GM03348 (cell line): ENCODE measurements around the gene SPATA13.

Experiments used
- DNase-seq: peaks from one replicate; pipeline ENCODE4 v3.0.0; 2012; ENCODE audit warnings: low spot score

Gene SPATA13

DNA sequence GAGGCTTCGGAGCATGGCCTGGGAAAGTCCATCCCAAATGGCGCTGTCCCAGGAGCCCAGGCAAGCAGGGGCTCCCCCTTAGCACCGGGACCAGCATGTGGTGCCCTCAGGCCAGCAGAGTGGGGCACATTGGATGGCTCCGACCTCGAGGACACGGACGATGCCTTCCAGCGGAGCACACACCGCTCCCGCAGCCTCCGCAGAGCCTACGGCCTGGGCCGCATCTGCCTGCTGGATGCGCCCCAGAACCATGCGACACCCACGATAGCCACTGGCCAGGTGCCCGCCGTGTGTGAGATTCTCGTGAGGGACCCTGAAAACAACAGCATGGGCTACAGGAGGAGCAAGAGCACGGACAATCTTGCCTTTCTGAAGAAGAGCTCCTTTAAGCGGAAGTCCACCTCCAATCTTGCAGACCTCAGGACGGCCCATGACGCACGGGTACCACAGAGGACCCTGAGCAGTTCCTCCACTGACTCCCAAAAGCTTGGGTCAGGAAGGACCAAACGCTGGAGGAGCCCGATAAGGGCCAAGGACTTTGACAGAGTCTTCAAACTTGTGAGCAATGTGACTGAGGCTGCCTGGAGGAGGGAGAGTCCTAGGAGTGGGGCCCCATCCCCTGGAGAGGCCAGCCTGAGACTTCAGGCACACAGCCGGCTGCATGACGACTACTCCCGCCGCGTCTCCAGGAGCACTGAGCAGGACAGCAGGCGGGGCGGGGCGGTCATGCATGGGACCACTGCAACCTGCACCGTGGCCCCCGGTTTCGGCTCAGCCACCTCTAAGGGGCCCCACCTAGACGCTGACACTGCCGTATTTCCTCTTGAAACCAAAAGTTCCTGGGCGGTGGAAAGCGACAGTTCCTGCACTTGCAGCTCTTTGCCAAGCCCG, 63.1 kb downstream of the SPATA13 start:
- DNase-seq = no peak

DNA sequence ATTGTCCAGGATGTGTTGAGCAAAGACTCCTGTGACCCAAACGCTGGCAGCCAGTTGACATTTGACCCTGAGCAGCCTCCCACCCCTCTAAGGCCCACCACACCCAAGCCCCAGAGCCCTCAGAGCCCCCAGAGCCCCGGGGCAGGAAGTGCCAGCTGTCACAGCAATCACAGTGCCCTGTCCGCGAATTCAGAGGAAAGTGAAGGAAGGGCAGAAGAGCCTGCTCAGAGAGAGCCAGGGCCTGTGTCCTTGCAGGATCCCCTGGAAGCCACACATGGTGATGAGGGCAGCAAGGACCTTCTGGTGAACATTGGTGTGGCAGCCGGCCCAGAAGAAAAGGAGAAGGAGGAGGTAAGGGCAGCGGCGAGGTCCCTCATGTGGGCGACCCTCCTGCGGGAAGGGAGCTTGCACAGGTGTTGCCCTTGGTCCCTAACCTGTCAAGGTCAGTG, 63.7 kb downstream of the SPATA13 start:
- DNase-seq = no peak

DNA sequence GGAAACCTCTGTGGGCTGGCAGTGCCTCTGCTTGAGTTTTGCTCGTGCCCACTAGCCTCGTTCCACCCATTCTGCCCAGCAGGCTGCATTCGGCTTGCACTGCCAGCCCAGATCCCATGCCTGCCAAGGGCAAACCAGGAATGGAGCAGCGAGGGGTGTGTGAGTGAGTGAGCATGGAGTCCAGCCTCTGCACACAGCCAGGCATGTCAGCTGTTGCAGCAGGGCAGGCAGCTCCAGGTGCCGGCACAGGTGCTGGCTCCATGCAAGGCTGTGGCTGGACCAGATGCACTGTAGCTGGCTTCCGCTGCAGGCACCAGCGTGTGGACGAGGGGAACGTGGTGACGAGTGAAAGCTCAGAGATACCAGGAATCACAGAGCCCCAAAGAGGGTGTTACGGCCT, 64.5 kb downstream of the SPATA13 start:
- DNase-seq = no peak

- DNase-seq = no peak
These were observed 65.4 kb downstream of the SPATA13 start for GRCh38 chr13:24225930-24226329.

GRCh38 chr13:24226762-24227161, 66.2 kb downstream of the SPATA13 start:
- DNase-seq = no peak

DNA sequence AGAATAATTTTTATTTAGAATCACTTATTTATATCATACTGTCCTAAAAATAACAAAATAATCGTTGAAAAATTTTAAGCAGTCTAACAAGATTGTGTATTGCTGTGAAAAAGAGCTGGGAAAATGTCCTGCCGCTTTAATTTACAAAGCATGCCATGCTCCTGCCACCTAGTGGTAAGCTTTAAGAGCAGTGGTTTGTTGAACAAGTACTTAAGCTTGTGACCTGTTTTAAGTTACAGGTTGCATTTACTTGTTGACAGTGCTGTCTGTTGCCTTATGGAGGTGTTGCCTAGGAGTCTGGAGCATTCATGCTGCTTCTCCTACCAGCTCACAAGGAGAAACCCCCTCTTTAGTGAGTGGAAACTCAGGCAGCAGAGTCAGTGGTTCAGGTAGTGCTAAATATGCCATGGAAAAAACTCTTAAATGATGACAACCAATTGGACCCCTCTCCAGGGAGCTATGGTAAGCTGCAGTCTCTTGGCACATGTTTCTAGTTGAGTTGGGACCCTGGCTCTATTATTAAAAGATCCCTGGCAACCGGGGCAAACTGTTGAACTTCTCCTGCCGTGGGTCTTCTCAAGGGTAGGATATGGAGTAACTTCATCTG, 68.4 kb downstream of the SPATA13 start:
- peak; percentile 71 for DNase-seq

DNA sequence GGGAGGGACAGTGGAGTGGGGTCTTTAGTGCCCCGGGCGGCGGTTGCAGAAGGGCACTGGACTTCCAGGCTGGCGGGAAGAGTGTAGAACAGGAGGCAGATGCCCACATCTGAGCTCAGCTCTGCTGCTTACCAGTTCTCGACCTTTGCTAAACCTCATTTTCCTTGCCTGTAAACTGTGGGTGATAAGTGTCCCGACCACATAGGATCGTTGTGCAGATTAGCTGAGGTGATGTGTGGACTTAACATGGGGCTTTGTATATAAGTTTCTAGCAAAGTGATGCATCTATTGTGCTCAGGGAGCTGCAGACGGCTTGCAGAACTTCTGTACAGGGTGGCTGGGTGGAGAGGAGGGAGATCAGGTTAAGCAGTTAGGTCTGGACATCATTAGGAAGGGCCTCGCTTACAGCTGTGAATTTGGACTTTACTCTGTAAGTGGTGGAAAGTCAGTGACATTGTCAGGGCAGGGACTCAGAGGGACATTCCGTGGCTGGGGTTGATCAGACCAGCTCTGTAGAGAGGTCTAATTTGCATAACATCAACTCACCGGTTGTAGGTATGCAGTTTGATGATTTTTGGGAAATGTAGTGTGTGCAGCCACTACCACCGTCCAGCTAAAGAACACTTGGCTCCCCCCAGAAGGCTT, 70.0 kb downstream of the SPATA13 start:
- no peak for DNase-seq

DNA sequence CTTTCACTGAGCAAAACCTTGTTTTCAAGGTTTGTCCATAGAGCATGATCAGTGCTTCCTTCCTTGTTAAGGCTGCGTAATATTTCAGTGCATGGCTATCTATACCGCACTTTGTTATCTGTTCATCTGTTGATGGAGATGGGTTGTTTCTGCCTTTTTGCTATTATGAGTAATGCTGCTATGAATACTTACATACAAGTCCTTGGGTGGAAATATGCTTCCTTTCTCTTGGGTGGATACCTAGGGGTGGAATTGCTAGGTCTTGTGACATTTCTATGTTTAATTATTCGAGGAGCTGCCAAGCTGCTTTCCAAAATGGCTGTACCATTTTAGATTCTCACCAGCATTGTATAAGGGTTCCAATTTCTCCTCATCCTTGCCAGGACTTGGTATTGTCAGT, 70.9 kb downstream of the SPATA13 start:
- no peak for DNase-seq

DNA sequence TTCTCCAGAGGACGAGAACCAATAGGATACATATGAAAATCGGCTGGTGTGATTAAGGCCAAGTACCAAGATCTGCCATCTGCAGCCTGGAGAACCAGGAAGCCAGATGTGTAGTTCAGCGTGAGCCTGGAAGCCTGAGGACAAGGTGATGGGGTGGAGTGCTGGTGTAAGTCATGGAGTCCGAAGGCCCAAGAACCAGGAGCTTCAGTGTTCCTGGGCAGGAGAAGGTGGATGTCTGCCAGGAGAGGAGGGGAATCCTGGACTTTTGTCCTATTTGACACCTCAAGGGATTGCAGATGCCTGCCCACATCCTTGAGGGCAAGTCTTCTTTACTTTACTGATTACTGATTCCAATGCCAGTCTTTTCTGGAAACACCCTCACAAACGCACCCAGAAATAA, 71.5 kb downstream of the SPATA13 start:
- no peak for DNase-seq

- DNase-seq = no peak
These were observed 72.0 kb downstream of the SPATA13 start for GRCh38 chr13:24232474-24232873.

DNA sequence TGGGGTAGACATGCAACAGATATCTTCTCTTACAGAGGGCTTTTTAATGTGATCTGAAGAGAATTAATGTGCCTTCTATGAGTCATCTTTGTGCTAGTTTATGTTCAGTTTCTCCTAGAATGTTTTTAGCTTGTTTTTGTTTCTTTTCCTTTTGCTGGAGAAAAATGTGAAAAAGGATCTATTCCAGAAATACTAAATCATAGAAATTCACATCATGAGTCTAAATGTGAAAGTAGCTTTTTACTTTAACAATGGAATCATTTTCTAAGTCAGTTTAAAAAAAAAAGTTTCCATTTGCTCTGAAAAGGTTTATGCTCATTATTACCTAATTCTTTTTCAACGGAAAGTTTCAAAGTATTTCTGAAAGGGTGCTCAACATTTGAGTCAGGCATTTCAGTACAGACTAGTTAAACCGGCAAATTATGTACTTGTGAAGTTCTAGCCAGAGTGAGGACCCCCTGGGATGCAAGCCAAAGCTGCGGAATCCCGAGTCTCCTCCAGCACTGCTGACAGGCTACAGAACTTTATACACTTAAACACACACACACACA, 72.9 kb downstream of the SPATA13 start:
- peak; percentile 40 for DNase-seq

DNA sequence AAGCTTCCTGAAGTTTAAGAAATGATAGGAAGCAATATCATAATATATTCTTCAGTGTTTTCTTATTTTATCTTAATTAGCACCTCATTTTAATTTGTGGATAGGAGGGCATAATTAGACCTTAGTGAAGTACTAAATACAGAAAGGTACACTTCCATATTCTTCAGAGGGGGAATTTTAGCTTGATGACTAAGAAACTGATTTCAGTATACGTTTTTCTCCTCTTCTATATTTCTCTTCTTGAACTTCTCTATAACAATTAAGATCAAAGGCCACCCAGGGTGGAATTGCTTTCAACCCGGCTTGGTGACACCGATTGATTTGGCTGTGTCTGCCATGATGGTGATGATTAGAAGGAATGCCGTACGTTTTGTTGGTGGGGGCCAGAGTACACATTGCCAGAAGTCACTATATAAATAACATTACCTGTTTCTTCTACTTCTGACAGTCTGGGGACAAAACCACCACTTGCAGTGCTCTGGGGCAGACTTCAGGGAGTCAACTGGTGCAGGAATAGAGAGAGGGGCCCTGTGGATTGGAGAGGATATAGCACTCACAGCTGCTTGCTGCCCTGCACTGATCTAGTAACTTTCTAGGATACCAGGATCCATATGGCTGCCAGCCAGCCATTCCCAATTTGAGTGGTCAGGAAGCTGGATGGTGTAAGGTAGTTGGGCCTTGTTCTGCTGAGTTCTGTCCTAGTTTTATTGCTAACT, 73.8 kb downstream of the SPATA13 start:
- DNase-seq = no peak

DNA sequence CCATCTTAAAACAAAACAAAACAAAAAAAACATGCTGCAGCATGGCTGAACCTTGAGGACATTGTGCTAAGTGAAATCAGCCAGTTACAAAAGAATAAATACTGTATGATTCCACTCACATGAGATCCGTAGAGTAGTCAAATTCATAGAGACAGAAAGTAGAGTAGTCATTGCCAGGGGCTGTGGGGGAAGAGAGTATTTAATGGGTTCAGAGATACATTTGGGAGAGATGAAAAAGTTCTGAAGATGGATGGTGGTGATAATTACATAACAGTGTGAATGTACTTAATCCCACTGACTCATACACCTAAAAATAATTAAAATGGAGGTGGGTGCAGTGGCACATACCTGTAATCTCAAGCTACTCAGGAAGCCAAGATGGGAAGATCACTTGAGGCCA, 76.8 kb downstream of the SPATA13 start:
- no peak for DNase-seq

DNA sequence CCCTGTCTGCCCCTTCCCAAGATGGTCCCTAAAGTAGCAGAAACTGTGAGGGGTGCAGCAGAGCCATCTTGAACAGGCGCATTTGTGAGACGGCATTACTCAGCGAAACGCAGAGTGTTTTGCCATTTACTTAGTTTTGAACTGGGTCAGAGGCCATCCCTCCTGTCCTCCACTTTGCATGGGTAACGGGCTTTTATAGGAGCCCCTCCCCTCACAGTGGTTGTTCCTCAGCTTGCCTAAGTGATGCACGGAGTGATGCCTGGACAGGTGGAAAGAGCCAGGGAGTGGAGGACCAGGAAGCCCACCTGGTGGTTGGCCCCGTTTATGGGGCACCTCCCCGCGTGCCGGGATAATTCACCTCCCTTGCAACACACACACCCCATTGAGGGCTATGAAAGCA, 80.8 kb downstream of the SPATA13 start:
- DNase-seq = no peak

DNA sequence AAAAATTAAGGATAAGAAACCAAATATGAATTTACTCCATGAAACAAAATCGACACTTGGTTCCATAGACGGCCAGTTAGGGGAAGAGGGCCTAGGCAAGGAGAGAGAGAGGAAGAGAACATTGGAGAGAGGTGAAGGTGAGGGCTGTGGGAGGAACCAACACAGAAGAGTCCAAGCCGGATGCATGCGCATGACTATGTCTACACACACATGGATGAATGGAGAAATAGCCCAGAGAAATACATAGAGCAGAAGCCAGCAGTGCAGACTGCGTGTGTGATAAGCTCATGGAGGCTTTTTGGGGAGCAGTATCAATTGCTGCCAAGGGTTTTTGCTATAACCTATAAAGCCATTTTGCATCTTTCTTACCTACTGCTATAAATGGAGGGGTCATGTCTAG, 81.6 kb downstream of the SPATA13 start:
- no peak for DNase-seq

GRCh38 chr13:24243302-24243701, 82.8 kb downstream of the SPATA13 start:
- DNase-seq = no peak

- DNase-seq = no peak
These were observed 84.3 kb downstream of the SPATA13 start for GRCh38 chr13:24244802-24245201.

DNA sequence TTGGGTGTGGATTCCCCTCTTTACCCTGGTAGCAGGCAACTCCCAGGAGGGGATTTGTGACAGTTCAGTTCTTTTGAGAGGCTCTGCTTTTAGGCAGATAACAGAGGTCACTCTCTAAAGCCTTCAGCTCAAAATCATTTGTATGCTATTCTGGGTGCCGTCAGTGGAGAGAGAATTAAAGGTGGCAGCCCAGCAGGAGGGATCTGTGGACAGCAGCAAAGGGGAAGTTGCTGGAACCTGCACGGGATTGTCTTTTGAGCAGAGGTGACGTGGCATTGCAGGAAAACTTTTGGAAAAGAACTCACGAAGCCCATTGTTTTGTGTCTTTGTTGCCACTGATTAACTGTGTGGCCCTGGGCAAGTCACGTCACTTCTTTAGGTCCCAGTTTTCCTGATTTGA, 86.5 kb downstream of the SPATA13 start:
- DNase-seq = no peak

DNA sequence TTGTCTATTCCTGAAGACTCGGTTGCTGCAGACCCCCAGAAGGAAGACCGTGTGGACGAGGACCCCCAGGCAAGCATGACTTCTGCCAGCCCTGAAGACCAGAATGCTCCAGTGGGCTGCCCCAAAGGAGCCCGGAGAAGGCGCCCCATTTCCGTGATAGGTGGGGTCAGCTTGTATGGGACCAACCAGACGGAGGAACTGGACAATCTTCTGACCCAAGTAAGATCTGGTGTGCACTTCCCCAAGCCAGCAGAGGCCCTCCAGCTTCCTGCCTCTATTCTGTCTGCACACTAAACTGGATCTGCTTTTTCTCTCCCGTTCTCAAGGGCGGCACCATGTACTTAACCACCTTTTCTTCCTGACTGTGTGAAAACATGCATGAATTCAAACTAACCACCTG, 89.1 kb downstream of the SPATA13 start:
- DNase-seq = no peak

DNA sequence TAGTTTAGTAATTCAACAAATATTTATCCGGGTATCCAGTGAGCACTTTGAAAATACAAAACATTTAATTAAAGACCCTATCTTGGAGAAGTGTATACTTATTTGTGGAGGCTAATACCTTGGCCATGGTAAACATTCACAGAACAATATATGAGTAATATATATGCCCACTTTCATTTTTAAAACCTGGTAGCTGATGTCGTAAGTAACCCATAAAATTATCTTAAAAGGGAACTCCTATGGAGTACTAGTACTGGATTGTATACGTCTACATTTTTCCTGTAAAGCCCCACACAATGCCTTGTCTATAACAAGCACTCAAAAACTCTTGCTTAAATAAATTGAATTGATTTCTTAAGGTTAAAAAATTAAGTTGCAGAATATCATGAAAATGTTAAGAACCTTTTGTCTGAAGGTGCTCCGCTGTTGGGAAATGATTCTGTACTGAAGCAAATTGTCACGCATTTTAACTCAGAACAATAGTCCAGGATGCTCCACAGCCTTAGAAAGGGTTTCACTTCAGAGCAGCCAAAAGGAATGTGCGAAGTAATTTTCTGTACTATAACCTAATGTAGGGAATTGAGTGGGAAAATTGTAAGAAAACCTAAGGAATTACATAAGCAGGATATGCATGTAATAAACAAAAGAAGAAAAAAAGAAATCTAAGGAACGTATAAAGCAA, 90.0 kb downstream of the SPATA13 start:
- no peak for DNase-seq

GRCh38 chr13:24251525-24251924, 91.0 kb downstream of the SPATA13 start:
- DNase-seq = no peak

- no peak for DNase-seq
These were observed 91.6 kb downstream of the SPATA13 start for GRCh38 chr13:24252136-24252535.
